GM23248 (cell line): Measurements from ENCODE around the gene GABRG3. TPM values are rescaled to one million over a fixed set of nuclear protein-coding genes. Genes with fewer than 3 reads are reported as not detected.

Source experiments
- DNase-seq: peaks from one replicate; pipeline ENCODE4 v3.0.0-alpha.2; 2015
- H2AFZ ChIP-seq: fragments of 200-600 bp; sonication (generic); 2 replicates; pipeline ENCODE4 v1.6.1; 2016; ENCODE audit warnings: antibody characterized with exemption
- H3F3A ChIP-seq: fragments of 200-600 bp; sonication (generic); 2 replicates; pipeline ENCODE4 v1.6.1; 2016; ENCODE audit warnings: mild to moderate bottlenecking, antibody characterized with exemption, mixed run types; ENCODE audit not compliant: insufficient read depth
- H3K27ac ChIP-seq: fragments of 200-600 bp; sonication (generic); 2 replicates; pipeline ENCODE4 v1.5.1; 2016; ENCODE audit warnings: mild to moderate bottlenecking
- H3K27me3 ChIP-seq: fragments of 200-600 bp; sonication (generic); replicated peaks from 2 replicates; pipeline ENCODE4 v1.6.1; 2016; ENCODE audit warnings: mild to moderate bottlenecking; ENCODE audit not compliant: insufficient read depth
- H3K36me3 ChIP-seq: fragments of 200-600 bp; sonication (generic); 2 replicates; pipeline ENCODE4 v1.6.1; 2016; ENCODE audit warnings: low read depth, mild to moderate bottlenecking
- H3K4me1 ChIP-seq: fragments of 200-600 bp; sonication (generic); 2 replicates; pipeline ENCODE4 v1.6.1; 2016; ENCODE audit warnings: mild to moderate bottlenecking; ENCODE audit not compliant: insufficient read depth
- H3K4me2 ChIP-seq: fragments of 200-600 bp; sonication (generic); one replicate; pipeline ENCODE4 v1.6.1; 2016; ENCODE audit warnings: mild to moderate bottlenecking; ENCODE audit not compliant: unreplicated experiment
- H3K4me3 ChIP-seq: fragments of 200-600 bp; sonication (generic); 2 replicates; pipeline ENCODE4 v1.5.1; 2016; ENCODE audit warnings: mild to moderate bottlenecking
- H3K79me2 ChIP-seq: fragments of 200-600 bp; sonication (generic); 2 replicates; pipeline ENCODE4 v1.6.1; 2016; ENCODE audit warnings: mild to moderate bottlenecking; ENCODE audit not compliant: insufficient read depth
- H3K9ac ChIP-seq: fragments of 200-600 bp; sonication (generic); 2 replicates; pipeline ENCODE4 v1.6.1; 2016; ENCODE audit warnings: mild to moderate bottlenecking
- H3K9me2 ChIP-seq: fragments of 200-600 bp; sonication (generic); 2 replicates; pipeline ENCODE4 v1.6.1; 2016; ENCODE audit warnings: mixed run types, mild to moderate bottlenecking, moderate library complexity; ENCODE audit not compliant: insufficient read depth
- H3K9me3 ChIP-seq: fragments of 200-600 bp; sonication (generic); one replicate; pipeline ENCODE4 v1.6.1; 2017; ENCODE audit warnings: low read depth
- H4K20me1 ChIP-seq: fragments of 200-600 bp; sonication (generic); 2 replicates; pipeline ENCODE4 v1.6.0; 2016; ENCODE audit not compliant: insufficient read depth
- EZH2 ChIP-seq: fragments of 200-600 bp; sonication (generic); IDR thresholded peaks from 2 replicates; pipeline ENCODE4 v1.6.1; 2018; ENCODE audit warnings: antibody characterized with exemption, mild to moderate bottlenecking; ENCODE audit not compliant: insufficient read depth, poor library complexity, severe bottlenecking
- EZH2phosphoT487 ChIP-seq: fragments of 200-600 bp; sonication (generic); IDR thresholded peaks from 2 replicates; pipeline ENCODE4 v1.6.1; 2018; ENCODE audit warnings: antibody characterized with exemption, moderate library complexity, mild to moderate bottlenecking, low read depth; ENCODE audit not compliant: insufficient read depth
- WGBS, 2 experiments: methylation state at CpG; one replicate each; pipeline ENCODE4 v1.1.6; 2015 to 2017; ENCODE audit warnings: low lambda C conversion rate in 2 of 2, low coverage in 1 of 2; ENCODE audit errors: missing lambda C conversion rate in 2 of 2; 5-methylcytosine and 5-hydroxymethylcytosine counted together
- in situ Hi-C: fragments of 300-500 bp; cut with MboI; formaldehyde crosslinking; loops from 2 replicates; pipeline ENCODE4 v1.15.0; 2020
- polyA plus RNA-seq: library from polyadenylated mRNA; unstranded; fragments of >200 nt; fragmentation: Nextera tagmentation; extraction: Ambion mirVana; gene quantifications from 2 replicates; pipeline ENCODE4 v1.2.1, GENCODE V29; 2016
- total RNA-seq: library from RNA; depleted of rRNA; stranded (reverse); fragments of >200 nt; shearing (Covaris generic); gene quantifications from 2 replicates; pipeline ENCODE4 v1.2.3, GENCODE V29; 2014

Gene GABRG3
- total and polyA plus RNA-seq, 2 experiments from 2014 or later: not detected

DNA sequence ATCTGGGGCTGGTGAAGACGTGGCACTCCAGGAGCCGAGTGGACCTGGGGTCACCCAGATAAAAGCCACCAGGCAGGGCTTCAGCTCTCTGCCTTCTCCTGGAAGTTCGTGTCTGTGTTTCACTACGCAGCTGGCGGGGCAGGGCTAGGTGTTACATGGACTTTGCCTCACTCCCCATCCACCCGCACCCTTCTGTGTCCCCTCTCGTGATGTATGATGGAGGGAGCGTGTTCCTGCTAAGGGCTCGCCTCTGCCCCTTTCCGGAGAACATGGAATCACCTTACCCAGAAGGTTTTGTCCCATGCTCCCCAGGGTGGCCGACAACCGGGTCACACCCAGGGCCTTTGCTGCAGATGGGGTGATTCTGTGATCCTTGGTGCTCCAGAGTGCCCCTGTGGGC, 96.2 kb downstream of the GABRG3 start:
- H3K27ac ChIP-seq: no peak overlapping the region
- no peak overlapping the region for H2AFZ ChIP-seq
- H3K4me1 ChIP-seq: no peaks in the 10 kb centered on the region
- no peaks in the 10 kb centered on the region for H3K27me3 ChIP-seq
- H3K36me3 ChIP-seq: no peaks in the 10 kb centered on the region
- H3K9me2 ChIP-seq: no peaks in the 10 kb centered on the region
- no peaks in the 10 kb centered on the region for H3K79me2 ChIP-seq
- in situ Hi-C loops: no loop called here
- no peak for DNase-seq
- H4K20me1 ChIP-seq: no peaks in the 10 kb centered on the region
- TF ChIP-seq EZH2: no peak
- TF ChIP-seq EZH2phosphoT487: no peak
- no peaks in the 10 kb centered on the region for H3F3A ChIP-seq
- no peak overlapping the region for H3K4me3 ChIP-seq
- WGBS, 2 experiments: 38 to 41% methylated on average over 12 of the region's 12 CpGs
- H3K9ac ChIP-seq: no peak overlapping the region
- no peak overlapping the region for H3K4me2 ChIP-seq
- no peaks in the 10 kb centered on the region for H3K9me3 ChIP-seq

GRCh38 chr15:27070841-27071240, 99.9 kb downstream of the GABRG3 start:
- in situ Hi-C loops: no loop called here
- Histone ChIP-seq H3K9me2 (no peaks in the 10 kb centered on the region), H3K9ac (no peak overlapping the region), H3K4me3 (no peak overlapping the region), H2AFZ (no peak overlapping the region), H3K4me1 (no peaks in the 10 kb centered on the region), H3K4me2 (no peak overlapping the region), H3F3A (no peaks in the 10 kb centered on the region), H4K20me1 (no peaks in the 10 kb centered on the region), H3K27ac (no peak overlapping the region), H3K27me3 (no peaks in the 10 kb centered on the region), H3K36me3 (no peaks in the 10 kb centered on the region), H3K79me2 (no peaks in the 10 kb centered on the region), H3K9me3 (no peaks in the 10 kb centered on the region)
- TF ChIP-seq EZH2 (no peak), EZH2phosphoT487 (no peak)
- 19 to 21% methylated on average over 6 of the region's 6 CpGs for WGBS, 2 experiments
- no peak for DNase-seq

GRCh38 chr15:27074179-27074578, 103.2 kb downstream of the GABRG3 start:
- no peak overlapping the region for H3K9ac ChIP-seq
- no peak overlapping the region for H3K4me3 ChIP-seq
- H3K4me2 ChIP-seq: no peak overlapping the region
- H3K27ac ChIP-seq: no peak overlapping the region
- no peaks in the 10 kb centered on the region for H3K36me3 ChIP-seq
- no peaks in the 10 kb centered on the region for H3K9me3 ChIP-seq
- no peak overlapping the region for H2AFZ ChIP-seq
- 23 to 35% methylated on average over 6 of the region's 6 CpGs for WGBS, 2 experiments
- no peaks in the 10 kb centered on the region for H4K20me1 ChIP-seq
- no peaks in the 10 kb centered on the region for H3K4me1 ChIP-seq
- H3K27me3 ChIP-seq: no peaks in the 10 kb centered on the region
- TF ChIP-seq EZH2 (no peak), EZH2phosphoT487 (no peak)
- H3K79me2 ChIP-seq: no peaks in the 10 kb centered on the region
- H3F3A ChIP-seq: no peaks in the 10 kb centered on the region
- in situ Hi-C loops: no loop called here
- DNase-seq: no peak
- no peaks in the 10 kb centered on the region for H3K9me2 ChIP-seq

GRCh38 chr15:27077790-27078189, 106.8 kb downstream of the GABRG3 start:
- no peaks in the 10 kb centered on the region for H3K9me3 ChIP-seq

More at GRCh38 chr15:27077790-27078189, 106.8 kb downstream of the GABRG3 start:
- no peak for TF ChIP-seq EZH2
- TF ChIP-seq EZH2phosphoT487: no peak
- Histone ChIP-seq H3K9me2 (no peaks in the 10 kb centered on the region), H3K79me2 (no peaks in the 10 kb centered on the region), H3K4me3 (no peak overlapping the region), H3K9ac (no peak overlapping the region), H4K20me1 (no peaks in the 10 kb centered on the region), H3K4me2 (no peak overlapping the region), H2AFZ (no peak overlapping the region), H3K4me1 (no peaks in the 10 kb centered on the region), H3K27ac (no peak overlapping the region), H3K27me3 (0 out of 2 replicates have a peak, but pooled peaks cover 3% of the 10 kb centered on the region), H3F3A (no peaks in the 10 kb centered on the region), H3K36me3 (no peaks in the 10 kb centered on the region)
- in situ Hi-C loops: no loop called here
- WGBS, 2 experiments: 23 to 28% methylated on average over 5 of the region's 5 CpGs
- DNase-seq: no peak
